CD4-positive, alpha-beta T cell (primary cell): ENCODE results near the gene RCAN2. TPM values are rescaled to one million over a fixed set of nuclear protein-coding genes. Genes with fewer than 3 reads are reported as not detected.

Experiments
- ATAC-seq: fragments of 200-7000 bp; cut with Tn5 transposase; one replicate; pipeline ENCODE4 v1.10.0; 2022; ENCODE audit warnings: mild to moderate bottlenecking; ENCODE audit not compliant: poor library complexity
- CTCF ChIA-PET: fragments of 350-600 bp; sonication (Branson Sonifier 250); formaldehyde crosslinking; loops from one replicate; lab custom pipeline; 2021; ENCODE audit warnings: antibody characterized with exemption, inconsistent platforms; lab: Charles Lee
- POLR2A ChIA-PET: fragments of 350-600 bp; sonication (Branson Sonifier 250); formaldehyde crosslinking; loops from one replicate; lab custom pipeline; 2021; ENCODE audit warnings: antibody characterized with exemption, inconsistent platforms; lab: Charles Lee
- DNase-seq, 14 experiments: peaks; one replicate each; pipeline ENCODE4 v3.0.0-alpha.2; 2013 to 2020; ENCODE audit warnings: mixed read lengths in 2 of 14
- H3K27ac ChIP-seq, 2 donors: one replicate each; pipeline versions ENCODE4 v1.5.1 to v1.7.0; 2013; ENCODE audit warnings: low read length in 2 of 2, low read depth in 1 of 2, mild to moderate bottlenecking in 1 of 2
- H3K27me3 ChIP-seq, 2 experiments: 1 replicate in 1 of 2; 2 replicates in 1 of 2; pipeline versions ENCODE4 v1.6.1 to v1.7.0; 2013; ENCODE audit warnings: low read length in 2 of 2, control low read depth in 1 of 2, mild to moderate bottlenecking in 1 of 2, moderate library complexity in 1 of 2; ENCODE audit not compliant: insufficient read depth in 2 of 2, control insufficient read depth in 1 of 2
- H3K36me3 ChIP-seq: one replicate; pipeline ENCODE4 v1.6.1; 2013; ENCODE audit warnings: low read length, control low read depth; ENCODE audit not compliant: insufficient read depth
- H3K4me1 ChIP-seq: one replicate; pipeline ENCODE4 v1.6.1; 2013; ENCODE audit warnings: low read length, control low read depth; ENCODE audit not compliant: insufficient read depth
- H3K4me3 ChIP-seq: one replicate; pipeline ENCODE4 v1.5.1; 2013; ENCODE audit warnings: mild to moderate bottlenecking, low read length, moderate library complexity
- H3K9me3 ChIP-seq, 2 experiments: 1 replicate in 1 of 2; 2 replicates in 1 of 2; pipeline versions ENCODE4 v1.6.1 to v1.7.0; 2013; ENCODE audit warnings: low read length in 2 of 2, mild to moderate bottlenecking in 2 of 2, control low read depth in 1 of 2, moderate library complexity in 1 of 2; ENCODE audit not compliant: control insufficient read depth in 1 of 2, insufficient read depth in 1 of 2
- H3K27ac Mint-ChIP-seq: one replicate; pipeline ENCODE4 v1.8.0; 2020; ENCODE audit warnings: mixed read lengths
- H3K27me3 Mint-ChIP-seq: one replicate; pipeline ENCODE4 v1.8.0; 2021; ENCODE audit warnings: mixed read lengths
- H3K36me3 Mint-ChIP-seq: one replicate; pipeline ENCODE4 v1.8.0; 2021; ENCODE audit warnings: low read depth, mixed read lengths
- H3K4me1 Mint-ChIP-seq: one replicate; pipeline ENCODE4 v1.8.0; 2021; ENCODE audit warnings: low read depth, mixed read lengths
- H3K4me3 Mint-ChIP-seq: one replicate; pipeline ENCODE4 v1.8.0; 2020; ENCODE audit warnings: mild to moderate bottlenecking, mixed read lengths
- H3K9me3 Mint-ChIP-seq: one replicate; pipeline ENCODE4 v1.8.0; 2020; ENCODE audit warnings: mixed read lengths
- intact Hi-C, 2 experiments: fragments of 100-400 bp; cut with DNase I in 1 of 2; cut with micrococcal nuclease in 1 of 2; formaldehyde crosslinking; loops; one replicate each; pipeline versions ENCODE4 v1.15.1 to v1.9.0; 2023 to 2025; cut with DNase I, micrococcal nuclease
- total RNA-seq, 174 experiments: library from RNA in 2 of 174; stranded (reverse) in 2 of 174; gene quantifications; one replicate each; pipeline ENCODE4 v1.2.3 and lab custom pipeline; 2021 to 2026
- TF ChIP-seq, protein P1 (sequence below): fragments of 200-600 bp; IDR thresholded peaks from one replicate; pipeline ENCODE4 v1.8.0; 2022; ENCODE audit warnings: antibody characterized with exemption, mild to moderate bottlenecking

The RCAN2 gene
- total RNA-seq, 2 experiments from 2014 or later, result not detected

DNA sequence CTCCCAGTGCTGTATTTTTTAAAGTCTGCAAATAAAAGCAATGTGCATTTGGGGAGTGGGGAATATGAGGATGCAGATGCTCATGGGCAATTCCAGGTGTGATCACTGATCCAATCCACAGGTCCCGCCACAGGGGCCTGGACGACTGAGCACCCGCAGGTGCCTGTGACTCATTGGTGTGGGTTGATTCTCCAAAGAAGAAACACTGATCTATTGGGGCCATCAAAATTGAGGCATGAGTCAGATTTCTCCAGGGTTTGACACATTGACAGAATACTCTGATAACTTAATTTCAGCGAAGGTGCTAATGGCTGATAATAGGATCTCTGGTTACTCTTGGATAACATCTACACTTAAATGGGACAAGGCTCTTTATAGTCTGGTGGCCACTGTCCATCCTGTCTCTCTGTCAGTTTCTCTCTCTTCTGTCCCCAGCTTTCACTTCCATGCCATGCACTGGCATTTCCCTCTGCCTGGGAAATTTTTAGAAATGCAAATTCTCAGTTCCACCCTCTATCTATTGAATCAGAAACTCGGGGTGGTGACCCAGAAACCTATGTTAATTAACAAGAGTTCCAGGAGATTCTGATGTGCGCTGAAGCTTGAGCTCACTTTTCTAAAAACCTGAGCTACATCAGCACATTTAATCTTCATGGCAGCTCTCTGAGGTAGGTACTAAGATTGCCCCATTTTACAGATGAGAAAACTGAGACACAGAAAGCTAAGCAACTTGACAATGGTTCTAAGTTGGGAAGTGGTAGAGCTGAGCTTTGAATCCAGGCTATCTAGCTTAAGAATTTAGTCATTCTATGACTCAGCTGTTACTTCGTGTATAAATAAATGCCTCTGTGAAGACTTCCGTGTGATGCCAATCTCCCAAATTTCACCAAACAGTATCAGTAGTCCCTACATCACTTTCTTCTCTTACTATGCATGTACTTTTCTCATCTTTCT lies 10.2 kb upstream of the RCAN2 start:
- Histone ChIP-seq H3K4me3 (no peak overlapping the region), H3K9me3 (peaks cover 0 to 2% of the 10 kb centered on the region in 2 experiments), H3K4me1 (no peaks in the 10 kb centered on the region), H3K36me3 (no peaks in the 10 kb centered on the region), H3K27me3 (peaks cover 0 to 13% of the 10 kb centered on the region in 2 experiments), H3K27ac (no peak overlapping the region)
- no peaks in the 10 kb centered on the region for H3K9me3 Mint-ChIP-seq
- TF ChIP-seq, protein P1, sequence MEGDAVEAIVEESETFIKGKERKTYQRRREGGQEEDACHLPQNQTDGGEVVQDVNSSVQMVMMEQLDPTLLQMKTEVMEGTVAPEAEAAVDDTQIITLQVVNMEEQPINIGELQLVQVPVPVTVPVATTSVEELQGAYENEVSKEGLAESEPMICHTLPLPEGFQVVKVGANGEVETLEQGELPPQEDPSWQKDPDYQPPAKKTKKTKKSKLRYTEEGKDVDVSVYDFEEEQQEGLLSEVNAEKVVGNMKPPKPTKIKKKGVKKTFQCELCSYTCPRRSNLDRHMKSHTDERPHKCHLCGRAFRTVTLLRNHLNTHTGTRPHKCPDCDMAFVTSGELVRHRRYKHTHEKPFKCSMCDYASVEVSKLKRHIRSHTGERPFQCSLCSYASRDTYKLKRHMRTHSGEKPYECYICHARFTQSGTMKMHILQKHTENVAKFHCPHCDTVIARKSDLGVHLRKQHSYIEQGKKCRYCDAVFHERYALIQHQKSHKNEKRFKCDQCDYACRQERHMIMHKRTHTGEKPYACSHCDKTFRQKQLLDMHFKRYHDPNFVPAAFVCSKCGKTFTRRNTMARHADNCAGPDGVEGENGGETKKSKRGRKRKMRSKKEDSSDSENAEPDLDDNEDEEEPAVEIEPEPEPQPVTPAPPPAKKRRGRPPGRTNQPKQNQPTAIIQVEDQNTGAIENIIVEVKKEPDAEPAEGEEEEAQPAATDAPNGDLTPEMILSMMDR, result no peak
- no peaks in the 10 kb centered on the region for H3K4me1 Mint-ChIP-seq
- CTCF ChIA-PET, result interaction anchor here (1.0 kb wide), 1 partner anchor 9 kb away, joined by 3 read pairs; no protein-coding TSS in a partner anchor
- H3K27me3 Mint-ChIP-seq, result peaks cover 36% of the 10 kb centered on the region
- POLR2A ChIA-PET, result no interaction called here
- no peak for ATAC-seq
- intact Hi-C loops, result no loop called here
- H3K27ac Mint-ChIP-seq, result no peak overlapping the region
- no peak overlapping the region for H3K4me3 Mint-ChIP-seq
- DNase-seq, result no peak
- no peaks in the 10 kb centered on the region for H3K36me3 Mint-ChIP-seq

DNA sequence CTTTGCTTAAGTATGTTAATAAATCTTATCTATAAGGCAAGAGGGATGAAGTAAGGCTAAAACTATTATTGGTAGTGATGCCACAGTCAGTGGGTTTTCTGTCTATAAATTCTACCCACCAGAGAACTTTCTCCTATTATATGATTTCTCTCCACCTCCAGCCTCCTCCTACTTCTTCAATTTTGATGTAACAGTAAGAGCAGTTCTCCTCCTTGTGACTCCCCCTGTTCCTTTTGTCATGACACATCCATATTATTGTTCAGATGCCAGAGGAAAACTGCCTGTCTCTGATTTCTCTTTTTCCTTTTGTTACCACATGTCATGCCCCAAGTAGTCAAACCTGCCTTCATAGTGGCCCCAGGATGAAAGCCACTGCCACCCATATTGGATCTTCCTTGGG lies 9.1 kb upstream of the RCAN2 start:
- TF ChIP-seq, protein P1, result no peak
- CTCF ChIA-PET, result no interaction called here
- no peak overlapping the region for H3K27ac ChIP-seq
- no peak for ATAC-seq
- H3K9me3 ChIP-seq, result peaks cover 0 to 3% of the 10 kb centered on the region in 2 experiments
- H3K4me3 Mint-ChIP-seq, result no peak overlapping the region
- H3K36me3 Mint-ChIP-seq, result no peaks in the 10 kb centered on the region
- DNase-seq, result no peak
- H3K36me3 ChIP-seq, result no peaks in the 10 kb centered on the region
- H3K4me1 ChIP-seq, result no peaks in the 10 kb centered on the region
- H3K4me3 ChIP-seq, result no peak overlapping the region
- H3K4me1 Mint-ChIP-seq, result no peaks in the 10 kb centered on the region
- H3K27me3 Mint-ChIP-seq, result peaks cover 40% of the 10 kb centered on the region
- intact Hi-C loops, result no loop called here
- POLR2A ChIA-PET, result no interaction called here
- H3K9me3 Mint-ChIP-seq, result no peaks in the 10 kb centered on the region
- H3K27me3 ChIP-seq, result peaks cover 0 to 16% of the 10 kb centered on the region in 2 experiments
- H3K27ac Mint-ChIP-seq, result no peak overlapping the region

DNA sequence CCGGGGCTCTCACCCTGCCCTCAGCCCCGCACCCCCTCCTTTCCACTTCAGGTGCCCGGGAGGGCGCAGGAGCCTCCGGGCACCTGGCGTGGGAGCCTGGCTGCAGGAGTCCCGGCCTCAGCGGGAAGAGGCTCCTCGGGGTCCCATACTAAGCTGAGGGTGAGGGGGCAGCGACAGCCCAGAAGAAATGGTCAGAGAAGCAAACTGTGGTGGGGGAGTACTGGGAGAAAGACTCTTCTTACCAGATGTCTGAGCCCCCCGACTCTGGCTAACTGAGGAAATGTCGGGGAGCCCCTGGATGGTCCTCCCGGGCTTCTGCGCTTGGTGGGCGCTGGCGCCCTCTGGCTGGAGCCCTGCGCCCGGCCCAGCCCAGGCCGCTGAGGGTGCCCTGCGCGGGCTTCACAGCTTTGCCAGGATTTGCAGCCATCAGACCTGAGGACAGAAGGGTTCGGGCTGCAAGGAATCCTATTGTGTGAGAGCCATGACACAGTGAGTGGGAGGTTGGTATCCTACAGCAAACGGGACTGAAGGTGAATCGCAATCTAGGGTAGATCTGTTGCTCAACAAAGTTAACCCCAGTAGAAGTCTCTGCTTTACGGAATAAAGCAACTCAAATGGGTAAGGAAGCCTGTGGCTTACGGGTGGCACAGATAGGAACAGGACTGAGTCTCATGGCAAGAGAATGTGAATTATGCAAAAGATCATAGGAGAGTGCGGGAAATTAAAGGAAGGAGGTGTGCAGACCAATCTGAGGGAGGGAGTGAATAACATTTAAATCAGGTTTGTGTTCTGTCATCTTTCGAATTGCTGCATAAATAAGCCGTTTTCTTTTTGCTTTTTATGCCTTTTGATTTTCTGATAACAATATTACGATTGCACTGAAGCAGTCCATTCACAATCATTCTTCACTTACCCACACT lies 639 bp upstream of the RCAN2 start:
- peaks cover 33 to 60% of the 10 kb centered on the region in 2 experiments for H3K27me3 ChIP-seq

More for the DNA sequence above, 639 bp upstream of the RCAN2 start:
- H3K4me1 Mint-ChIP-seq, result no peaks in the 10 kb centered on the region
- H3K36me3 Mint-ChIP-seq, result no peaks in the 10 kb centered on the region
- TF ChIP-seq, protein P1, result no peak
- POLR2A ChIA-PET, result no interaction called here
- no peaks in the 10 kb centered on the region for H3K9me3 Mint-ChIP-seq
- Histone ChIP-seq H3K27ac (no peak overlapping the region), H3K9me3 (peaks cover 0 to 9% of the 10 kb centered on the region in 2 experiments), H3K36me3 (no peaks in the 10 kb centered on the region), H3K4me3 (peak overlapping the region; percentile 43), H3K4me1 (peaks cover 12% of the 10 kb centered on the region)
- no peak overlapping the region for H3K27ac Mint-ChIP-seq
- no peak for ATAC-seq
- peak overlapping the region; percentile 18 for H3K4me3 Mint-ChIP-seq
- peaks cover 79% of the 10 kb centered on the region for H3K27me3 Mint-ChIP-seq
- CTCF ChIA-PET, result no interaction called here
- intact Hi-C loops, result no loop called here
- DNase-seq, result peak in 3 of 14 experiments; percentile 0 to 9 (median 1)
